A673 (cell line): Measurements from ENCODE around the gene GPR158. TPM values are rescaled to one million over a fixed set of nuclear protein-coding genes. Genes with fewer than 3 reads are reported as not detected.

Experiments
- BruUV-seq: library from RNA; stranded (reverse); fragments of 400-500 nt; replicated peaks from 2 replicates; lab custom pipeline; 2021; lab: Mats Ljungman, UMichigan
- CTCF ChIA-PET: fragments of 300-600 bp; sonication (Branson Sonifier 250); formaldehyde crosslinking; loops from one replicate; lab custom pipeline; 2022; ENCODE audit warnings: antibody characterized with exemption; lab: Charles Lee
- POLR2A ChIA-PET: fragments of 300-600 bp; sonication (Branson Sonifier 250); formaldehyde crosslinking; loops from one replicate; lab custom pipeline; 2022; ENCODE audit warnings: antibody characterized with exemption; ENCODE audit not compliant: low non-redundant PET; lab: Charles Lee
- DNase-seq: peaks from one replicate; pipeline ENCODE4 v3.0.0-alpha.2; 2015; ENCODE audit warnings: low spot score
- H3K27ac ChIP-seq: fragments of 200-600 bp; sonication (generic); 2 replicates; pipeline ENCODE4 v1.5.1; 2016; ENCODE audit warnings: mixed run types, low read depth, mild to moderate bottlenecking, mixed read lengths, antibody characterized with exemption, low read length; ENCODE audit not compliant: poor library complexity, severe bottlenecking
- H3K27me3 ChIP-seq: fragments of 200-600 bp; sonication (generic); replicated peaks from 2 replicates; pipeline ENCODE4 v1.6.1; 2017; ENCODE audit warnings: mixed run types, low read depth, mild to moderate bottlenecking, mixed read lengths, antibody characterized with exemption, low read length; ENCODE audit not compliant: insufficient read depth, poor library complexity
- H3K36me3 ChIP-seq: fragments of 200-600 bp; sonication (generic); 2 replicates; pipeline ENCODE4 v1.6.1; 2016; ENCODE audit warnings: mixed run types, mild to moderate bottlenecking, mixed read lengths, antibody characterized with exemption, low read length; ENCODE audit not compliant: insufficient read depth, poor library complexity, severe bottlenecking
- H3K4me1 ChIP-seq: fragments of 200-600 bp; sonication (generic); 2 replicates; pipeline ENCODE4 v1.6.1; 2017; ENCODE audit warnings: mixed run types, mild to moderate bottlenecking, mixed read lengths, antibody characterized with exemption, low read length; ENCODE audit not compliant: insufficient read depth, poor library complexity, severe bottlenecking
- H3K4me3 ChIP-seq: fragments of 200-600 bp; sonication (generic); 2 replicates; pipeline ENCODE4 v1.5.1; 2016; ENCODE audit warnings: low read depth, mixed run types, mild to moderate bottlenecking, mixed read lengths, low read length; ENCODE audit not compliant: poor library complexity, severe bottlenecking
- H3K9me3 ChIP-seq: fragments of 200-600 bp; sonication (generic); 2 replicates; pipeline ENCODE4 v1.6.1; 2016; ENCODE audit warnings: mixed run types, low read depth, mild to moderate bottlenecking, mixed read lengths, antibody characterized with exemption, low read length; ENCODE audit not compliant: poor library complexity, severe bottlenecking
- EZH2 ChIP-seq: fragments of 200-600 bp; sonication (generic); IDR thresholded peaks from 2 replicates; pipeline ENCODE4 v1.6.1; 2017; ENCODE audit warnings: borderline replicate concordance, low read depth, mild to moderate bottlenecking, mixed read lengths, antibody characterized with exemption, low read length; ENCODE audit not compliant: poor library complexity, severe bottlenecking
- intact Hi-C: fragments of 100-400 bp; cut with micrococcal nuclease; formaldehyde crosslinking; loops from one replicate; pipeline ENCODE4 v1.10.0; 2022; ENCODE audit not compliant: unreplicated experiment
- total RNA-seq: library from RNA; stranded (reverse); gene quantifications from 2 replicates; pipeline ENCODE4 v1.2.3, GENCODE V29; 2021
- TF ChIP-seq, protein P1 (sequence below): fragments of 300-800, 200-600 bp; sonication (generic); conservative IDR thresholded peaks from 2 replicates; pipeline ENCODE4 v1.5.1; 2017; ENCODE audit warnings: low read depth, mild to moderate bottlenecking, antibody characterized with exemption, low read length, moderate library complexity, mixed read lengths

Gene GPR158
- total RNA-seq, 1 experiment from 2014 or later, result not detected

DNA sequence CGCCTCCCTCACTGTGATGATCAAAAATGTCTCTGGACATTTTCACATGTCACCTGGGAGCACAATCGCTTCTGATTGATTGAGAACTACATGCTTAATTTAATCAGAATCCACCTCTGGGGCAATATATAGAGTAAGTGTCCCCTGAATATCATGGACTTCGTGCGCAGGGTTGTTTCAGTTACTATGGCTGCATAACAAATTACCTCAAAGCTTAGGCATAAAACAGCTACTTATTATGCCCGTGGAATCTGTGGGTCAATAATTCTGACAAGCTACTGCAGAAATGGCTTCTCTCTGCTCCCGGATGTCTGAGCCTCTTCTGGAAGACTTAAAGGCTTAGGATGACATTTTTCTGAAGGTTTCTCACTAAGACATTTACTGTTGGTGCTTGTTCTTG lies 334.4 kb downstream of the GPR158 start:
- Histone ChIP-seq H3K36me3 (no peaks in the 10 kb centered on the region), H3K9me3 (no peaks in the 10 kb centered on the region), H3K4me1 (no peaks in the 10 kb centered on the region), H3K27ac (no peak overlapping the region), H3K27me3 (no peaks in the 10 kb centered on the region), H3K4me3 (no peak overlapping the region)
- DNase-seq, result no peak
- no peak for TF ChIP-seq EZH2
- TF ChIP-seq, protein P1, sequence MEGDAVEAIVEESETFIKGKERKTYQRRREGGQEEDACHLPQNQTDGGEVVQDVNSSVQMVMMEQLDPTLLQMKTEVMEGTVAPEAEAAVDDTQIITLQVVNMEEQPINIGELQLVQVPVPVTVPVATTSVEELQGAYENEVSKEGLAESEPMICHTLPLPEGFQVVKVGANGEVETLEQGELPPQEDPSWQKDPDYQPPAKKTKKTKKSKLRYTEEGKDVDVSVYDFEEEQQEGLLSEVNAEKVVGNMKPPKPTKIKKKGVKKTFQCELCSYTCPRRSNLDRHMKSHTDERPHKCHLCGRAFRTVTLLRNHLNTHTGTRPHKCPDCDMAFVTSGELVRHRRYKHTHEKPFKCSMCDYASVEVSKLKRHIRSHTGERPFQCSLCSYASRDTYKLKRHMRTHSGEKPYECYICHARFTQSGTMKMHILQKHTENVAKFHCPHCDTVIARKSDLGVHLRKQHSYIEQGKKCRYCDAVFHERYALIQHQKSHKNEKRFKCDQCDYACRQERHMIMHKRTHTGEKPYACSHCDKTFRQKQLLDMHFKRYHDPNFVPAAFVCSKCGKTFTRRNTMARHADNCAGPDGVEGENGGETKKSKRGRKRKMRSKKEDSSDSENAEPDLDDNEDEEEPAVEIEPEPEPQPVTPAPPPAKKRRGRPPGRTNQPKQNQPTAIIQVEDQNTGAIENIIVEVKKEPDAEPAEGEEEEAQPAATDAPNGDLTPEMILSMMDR, result no peak
- POLR2A ChIA-PET, result no interaction called here
- CTCF ChIA-PET, result no interaction called here
- intact Hi-C loops, result no loop called here
- BruUV-seq, result no TSS peak

DNA sequence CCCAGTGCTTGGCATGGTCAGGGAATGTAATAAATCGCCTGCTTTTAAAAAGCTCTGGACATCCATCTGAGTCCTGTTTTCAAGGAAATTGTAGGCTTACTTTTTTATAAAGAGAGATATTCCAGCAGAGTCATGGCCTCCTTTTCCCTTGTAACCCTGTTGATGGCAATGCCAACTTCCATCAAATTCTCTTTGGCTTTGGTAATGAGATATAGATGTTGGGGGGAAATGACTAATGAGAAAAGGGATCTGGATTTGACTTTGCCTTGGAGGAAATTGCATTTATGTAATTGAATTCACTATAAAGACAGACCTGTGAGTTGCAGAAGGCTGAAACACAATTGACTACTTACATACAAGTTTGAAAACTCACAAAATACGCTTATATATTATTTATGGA lies 347.5 kb downstream of the GPR158 start:
- no TSS peak for BruUV-seq
- TF ChIP-seq, protein P1, result no peak
- no peak for TF ChIP-seq EZH2
- no peak overlapping the region for H3K27ac ChIP-seq

DNA sequence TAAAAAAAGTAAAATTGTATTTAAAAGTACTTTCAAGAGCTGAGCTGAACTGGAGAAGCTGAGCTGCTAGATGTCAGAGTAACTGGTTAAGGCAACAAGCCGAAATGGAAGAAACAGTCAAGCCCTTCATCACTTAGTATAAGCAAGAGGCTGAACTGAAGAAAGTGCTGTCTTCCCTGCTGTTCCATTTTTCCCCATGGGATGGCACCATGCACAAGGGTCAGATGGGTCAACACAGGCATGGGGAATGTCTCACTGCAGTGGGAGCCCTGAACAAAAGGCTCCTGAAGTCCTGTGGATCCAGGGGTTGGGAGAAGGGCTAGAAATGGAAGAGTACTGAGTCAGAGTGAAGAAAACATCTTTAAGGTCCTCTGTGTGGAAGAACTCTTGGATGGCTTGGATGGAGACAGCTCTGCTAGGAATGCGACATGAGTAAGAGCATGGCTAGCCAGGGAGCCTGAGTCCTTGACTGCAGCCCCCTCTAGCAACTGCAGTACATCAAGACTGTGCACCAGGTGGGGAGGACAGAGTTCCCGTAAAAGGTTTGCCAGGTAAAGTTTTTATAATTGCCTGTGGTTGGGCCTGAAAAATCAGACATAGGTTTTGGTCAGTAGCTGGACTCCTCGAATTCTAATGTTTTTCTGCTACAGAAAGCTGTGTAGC lies 348.3 kb downstream of the GPR158 start:
- H3K4me3 ChIP-seq, result no peak overlapping the region
- intact Hi-C loops, result no loop called here
- no peak for TF ChIP-seq EZH2
- TF ChIP-seq, protein P1, result peak; percentile 58
- H3K27ac ChIP-seq, result no peak overlapping the region
- H3K36me3 ChIP-seq, result no peaks in the 10 kb centered on the region
- peak; percentile 54 for DNase-seq
- H3K27me3 ChIP-seq, result no peaks in the 10 kb centered on the region
- H3K9me3 ChIP-seq, result no peaks in the 10 kb centered on the region
- BruUV-seq, result no TSS peak
- H3K4me1 ChIP-seq, result no peaks in the 10 kb centered on the region
- ChIA-PET CTCF (no interaction called here), POLR2A (no interaction called here)

More for the DNA sequence above, 347.5 kb downstream of the GPR158 start:
- ChIA-PET POLR2A (no interaction called here), CTCF (no interaction called here)
- Histone ChIP-seq H3K4me3 (no peak overlapping the region), H3K9me3 (no peaks in the 10 kb centered on the region), H3K4me1 (no peaks in the 10 kb centered on the region), H3K27me3 (no peaks in the 10 kb centered on the region), H3K36me3 (no peaks in the 10 kb centered on the region)
- no peak for DNase-seq
- intact Hi-C loops, result no loop called here
